NAMALWA (cell line): Measurements from ENCODE around the gene FGFR2.

Experiments
- DNase-seq: peaks from one replicate; pipeline ENCODE4 v3.0.0-alpha.2; 2015; ENCODE audit warnings: low spot score

Gene FGFR2

GRCh38 chr10:121450247-121450646 is 148.0 kb downstream of the FGFR2 start:
- no peak for DNase-seq

GRCh38 chr10:121449482-121449924 is 148.7 kb downstream of the FGFR2 start:
- DNase-seq, result no peak

GRCh38 chr10:121448766-121449421 is 149.3 kb downstream of the FGFR2 start:
- DNase-seq, result no peak

- no peak for DNase-seq
Observed at GRCh38 chr10:121444520-121445165, 153.6 kb downstream of the FGFR2 start.

GRCh38 chr10:121442086-121442935 is 155.9 kb downstream of the FGFR2 start:
- DNase-seq, result no peak

GRCh38 chr10:121440461-121440860 is 157.8 kb downstream of the FGFR2 start:
- no peak for DNase-seq

- no peak for DNase-seq
Observed at GRCh38 chr10:121438333-121438732, 159.9 kb downstream of the FGFR2 start.

GRCh38 chr10:121437596-121437995 is 160.6 kb downstream of the FGFR2 start:
- DNase-seq, result no peak

GRCh38 chr10:121436630-121437341 is 161.5 kb downstream of the FGFR2 start:
- no peak for DNase-seq

- DNase-seq, result no peak
Observed at GRCh38 chr10:121436281-121436629, 162.0 kb downstream of the FGFR2 start.

- DNase-seq, result no peak
Observed at GRCh38 chr10:121435099-121435875, 163.0 kb downstream of the FGFR2 start.

- no peak for DNase-seq
Observed at GRCh38 chr10:121433965-121434364, 164.3 kb downstream of the FGFR2 start.

- no peak for DNase-seq
Observed at GRCh38 chr10:121428867-121429266, 169.4 kb downstream of the FGFR2 start.
